ENCODE data around the gene ZFR. TPM values are rescaled to one million over a fixed set of nuclear protein-coding genes. Genes with fewer than 3 reads are reported as not detected.

The ZFR gene
- total and polyA plus RNA-seq, 4 donors, result 17.5 to 44.5 (median 30.8) TPM

GRCh38 chr5:32307769-32308194 lies 136.8 kb downstream of the ZFR start:
- Histone ChIP-seq H3K9me3 (ENCODE audit: control insufficient read depth in 4 of 4, low read length in 3 of 4) (no peaks in the 10 kb centered on the region), H3K27me3 (ENCODE audit: control insufficient read depth in 4 of 4, insufficient read depth in 4 of 4, low read length in 3 of 4) (no peaks in the 10 kb centered on the region), H3K9ac (ENCODE audit: low read depth in 1 of 2, low read length in 2 of 2) (no peak overlapping the region), H3K36me3 (ENCODE audit: control insufficient read depth in 4 of 4, insufficient read depth in 3 of 4, low read depth in 1 of 4, low read length in 3 of 4) (no peaks in the 10 kb centered on the region), H3K4me3 (ENCODE audit: low read depth in 1 of 3, low read length in 3 of 3) (no peak overlapping the region), H3K4me1 (ENCODE audit: control insufficient read depth in 4 of 4, insufficient read depth in 4 of 4, low read length in 3 of 4) (peaks cover 2 to 48% (median 25%) of the 10 kb centered on the region in 4 donors), H3K27ac (ENCODE audit: low read depth in 1 of 2, low read length in 2 of 2) (peak overlapping the region; percentile 22 to 53)
- TF ChIP-seq HNF4G (IDR thresholded peaks at IDR 0.05), result peak; percentile 14
- peak; percentile 37 for TF ChIP-seq YY1 (IDR thresholded peaks at IDR 0.05)
- TF ChIP-seq EGR1 (IDR thresholded peaks at IDR 0.05; ENCODE audit: low read depth in 2 of 2), result no peak
- no peak for TF ChIP-seq NR2F2 (IDR thresholded peaks at IDR 0.05)
- no peak for TF ChIP-seq FOXA1 (IDR thresholded peaks at IDR 0.05)
- TF ChIP-seq RXRA (IDR thresholded peaks at IDR 0.05), result peak; percentile 9 to 54
- no peak for TF ChIP-seq CTCF (IDR thresholded peaks at IDR 0.05; ENCODE audit: low read depth, low read length, missing input control)
- TF ChIP-seq RAD21 (IDR thresholded peaks at IDR 0.05), result peak; percentile 21 to 24
- no peak for TF ChIP-seq FOXA2 (IDR thresholded peaks at IDR 0.05)
- peak; percentile 29 to 50 for TF ChIP-seq JUND (IDR thresholded peaks at IDR 0.05)
- no peak for TF ChIP-seq GABPA (IDR thresholded peaks at IDR 0.05 in 1 of 2, conservative IDR thresholded peaks at IDR 0.05 in 1 of 2)
- TF ChIP-seq ZBTB33 (IDR thresholded peaks at IDR 0.05), result no peak
- no peak for TF ChIP-seq TAF1 (conservative IDR thresholded peaks at IDR 0.05)
- TF ChIP-seq HNF4A (conservative IDR thresholded peaks at IDR 0.05), result peak; percentile 71
- TF ChIP-seq MAX (IDR thresholded peaks at IDR 0.05), result peak; percentile 44
- TF ChIP-seq ATF3 (IDR thresholded peaks at IDR 0.05), result peak; percentile 74
- TF ChIP-seq REST (IDR thresholded peaks at IDR 0.05), result peak; percentile 50
- peak; percentile 58 for TF ChIP-seq SP1 (IDR thresholded peaks at IDR 0.05)
- 43% methylated on average over 4 of the region's 4 CpGs for WGBS
- DNase-seq (ENCODE audit: low spot score), result no peak
